Chondrocyte (in vitro differentiated cells): ENCODE results near the gene AUNIP. TPM values are rescaled to one million over a fixed set of nuclear protein-coding genes. Genes with fewer than 3 reads are reported as not detected.
A peak's percentile ranks its signal among the peaks of the same experiment; 100 is the strongest.

Source experiments
- DNase-seq: peaks from one replicate; pipeline ENCODE4 v3.0.0; 2021; ENCODE audit warnings: mixed read lengths, low spot score
- H3K27ac Mint-ChIP-seq: one replicate; pipeline ENCODE4 v1.8.0; 2021; ENCODE audit warnings: mild to moderate bottlenecking, moderate library complexity, mixed read lengths; ENCODE audit not compliant: unreplicated experiment
- H3K27me3 Mint-ChIP-seq: 2 replicates; pipeline ENCODE4 v1.8.0; 2021; ENCODE audit warnings: low read depth, mixed read lengths
- H3K36me3 Mint-ChIP-seq: 2 replicates; pipeline ENCODE4 v1.8.0; 2021; ENCODE audit warnings: low read depth, mixed read lengths
- H3K4me1 Mint-ChIP-seq: 2 replicates; pipeline ENCODE4 v1.8.0; 2021; ENCODE audit warnings: low read depth, mild to moderate bottlenecking, mixed read lengths
- H3K4me3 Mint-ChIP-seq: one replicate; pipeline ENCODE4 v1.8.0; 2021; ENCODE audit warnings: mild to moderate bottlenecking, moderate library complexity, mixed read lengths; ENCODE audit not compliant: unreplicated experiment
- H3K9me3 Mint-ChIP-seq: 2 replicates; pipeline ENCODE4 v1.8.0; 2021; ENCODE audit warnings: low read depth, mixed read lengths
- CTCF ChIP-seq: fragments of 200-600 bp; sonication (generic); IDR thresholded peaks from 2 replicates; pipeline ENCODE4 v1.5.0; 2021; ENCODE audit warnings: antibody characterized with exemption, mild to moderate bottlenecking, moderate library complexity
- total RNA-seq: library from RNA; stranded (reverse); gene quantifications from 3 replicates; pipeline ENCODE4 v1.2.1, GENCODE V29; 2021

The AUNIP gene
- total RNA-seq, 1 donor from 2014 or later, result 0.80 TPM

GRCh38 chr1:25905680-25906643 is 46.7 kb upstream of the AUNIP start, which contains the start of gene STMN1:
Gene STMN1 (minus strand): TSS chr1:25906419. CDS start chr1:25904676, 1,743 bp downstream.
- peaks cover 25% of the 10 kb centered on the region for H3K4me1 Mint-ChIP-seq
- peaks cover 5% of the 10 kb centered on the region for H3K36me3 Mint-ChIP-seq
- DNase-seq, result peak; percentile 96
- peak within 1 kb of the TSS; percentile 85 for H3K4me3 Mint-ChIP-seq
- H3K27me3 Mint-ChIP-seq, result no peaks in the 10 kb centered on the region
- no peaks in the 10 kb centered on the region for H3K9me3 Mint-ChIP-seq
- H3K27ac Mint-ChIP-seq, result peak within 1 kb of the TSS; percentile 92
- peak; percentile 22 for TF ChIP-seq CTCF

GRCh38 chr1:25904943-25905679 is 45.9 kb upstream of the AUNIP start:
- no peaks in the 10 kb centered on the region for H3K9me3 Mint-ChIP-seq
- DNase-seq, result peak; percentile 96
- peak; percentile 63 for TF ChIP-seq CTCF
- H3K27ac Mint-ChIP-seq, result peak overlapping the region; percentile 92
- H3K36me3 Mint-ChIP-seq, result peaks cover 12% of the 10 kb centered on the region
- H3K4me3 Mint-ChIP-seq, result peak overlapping the region; percentile 85
- H3K27me3 Mint-ChIP-seq, result no peaks in the 10 kb centered on the region
- peaks cover 25% of the 10 kb centered on the region for H3K4me1 Mint-ChIP-seq

- no peaks in the 10 kb centered on the region for H3K9me3 Mint-ChIP-seq
- H3K27me3 Mint-ChIP-seq, result no peaks in the 10 kb centered on the region
- peak overlapping the region; percentile 85 for H3K4me3 Mint-ChIP-seq
- peaks cover 12% of the 10 kb centered on the region for H3K36me3 Mint-ChIP-seq
- no peak for TF ChIP-seq CTCF
- H3K27ac Mint-ChIP-seq, result peak overlapping the region; percentile 92
- DNase-seq, result no peak
- peaks cover 25% of the 10 kb centered on the region for H3K4me1 Mint-ChIP-seq
These were observed 44.7 kb upstream of the AUNIP start for GRCh38 chr1:25903986-25904385.

GRCh38 chr1:25902462-25902861 is 43.2 kb upstream of the AUNIP start:
- H3K4me3 Mint-ChIP-seq, result no peak overlapping the region
- no peak for DNase-seq
- no peaks in the 10 kb centered on the region for H3K9me3 Mint-ChIP-seq
- peaks cover 25% of the 10 kb centered on the region for H3K4me1 Mint-ChIP-seq
- TF ChIP-seq CTCF, result no peak
- peaks cover 16% of the 10 kb centered on the region for H3K36me3 Mint-ChIP-seq
- H3K27ac Mint-ChIP-seq, result no peak overlapping the region
- no peaks in the 10 kb centered on the region for H3K27me3 Mint-ChIP-seq

- peaks cover 38% of the 10 kb centered on the region for H3K4me1 Mint-ChIP-seq
- H3K36me3 Mint-ChIP-seq, result peaks cover 16% of the 10 kb centered on the region
- no peak overlapping the region for H3K4me3 Mint-ChIP-seq
- H3K27me3 Mint-ChIP-seq, result no peaks in the 10 kb centered on the region
- TF ChIP-seq CTCF, result no peak
- no peaks in the 10 kb centered on the region for H3K9me3 Mint-ChIP-seq
- H3K27ac Mint-ChIP-seq, result no peak overlapping the region
- no peak for DNase-seq
These were observed 41.0 kb upstream of the AUNIP start for GRCh38 chr1:25900219-25900618.
